DMS114 treated with DMSO at 0.1 percent for 48 hours (cell line): ENCODE results near the gene LCE3A.

Experiments used
- DNase-seq: peaks from one replicate; lab custom pipeline; 2025; ENCODE audit not compliant: unreplicated experiment; lab: John Stamatoyannopoulos, UW

LCE3A gene

DNA sequence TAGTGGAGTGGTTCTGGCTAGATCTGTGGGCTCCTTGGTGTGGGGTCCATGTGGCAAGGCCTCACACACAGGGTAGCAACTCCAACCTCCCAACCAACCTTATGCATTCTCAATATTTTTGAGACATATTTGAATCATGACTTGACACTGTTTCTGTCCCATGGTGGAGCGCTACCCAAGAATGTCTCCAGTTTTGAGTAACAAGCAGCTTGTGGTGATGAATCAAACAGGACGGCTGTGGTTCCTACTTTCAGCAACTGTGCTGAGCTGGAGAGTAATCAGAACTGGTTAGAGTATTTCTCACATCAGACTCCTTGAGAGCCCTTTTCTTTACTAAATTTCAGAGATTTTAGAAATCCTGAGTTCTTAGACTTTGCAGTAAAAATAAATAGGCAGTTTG is 45.7 kb downstream of the LCE3A start:
- no peak for DNase-seq
